Measurements from ENCODE around the gene TSPAN11. TPM values are rescaled to one million over a fixed set of nuclear protein-coding genes. Genes with fewer than 3 reads are reported as not detected.

The TSPAN11 gene
- total and polyA plus RNA-seq, 2 of the 8 experiments (the other 6 are each of a cell fraction or from before 2014, with no cell fraction given): 3.9 to 8.2 TPM

GRCh38 chr12:30959778-30960177 is 33.2 kb downstream of the TSPAN11 start:
- Histone ChIP-seq H3K79me2 (ENCODE audit: control insufficient read depth in 1 of 2, insufficient read depth in 2 of 2, low read length in 2 of 2) (no peaks in the 10 kb centered on the region), H2BK12ac (ENCODE audit: low read depth, low read length) (no peak overlapping the region), H2BK5ac (ENCODE audit: low read depth, low read length) (no peak overlapping the region), H3K56ac (replicated peaks; ENCODE audit: insufficient read length, low read depth, low read length) (no peak overlapping the region), H3K14ac (ENCODE audit: insufficient read length) (no peak overlapping the region), H3K9me3 (ENCODE audit: insufficient read depth in 2 of 2, low read depth in 1 of 2, low read length in 1 of 2) (no peaks in the 10 kb centered on the region), H3K18ac (ENCODE audit: extremely low read depth, low read length) (no peak overlapping the region), H4K91ac (replicated peaks; ENCODE audit: insufficient read length, low read length) (no peak overlapping the region), H4K20me1 (replicated peaks in 1 of 2; ENCODE audit: control insufficient read depth in 1 of 2, insufficient read depth in 2 of 2, low read length in 2 of 2) (no peaks in the 10 kb centered on the region), H2BK20ac (ENCODE audit: low read length) (no peak overlapping the region), H3K23me2 (ENCODE audit: low read depth, low read length) (no peaks in the 10 kb centered on the region; the same call in 1 of the 2 replicates), H2BK15ac (ENCODE audit: low read length) (no peak overlapping the region), H3K36me3 (ENCODE audit: control insufficient read depth in 2 of 4, insufficient read depth in 4 of 4, low read length in 3 of 4) (no peaks in the 10 kb centered on the region), H3K4me2 (ENCODE audit: insufficient read depth in 1 of 2, low read depth in 2 of 2, low read length in 2 of 2) (no peak overlapping the region), H4K8ac (ENCODE audit: extremely low read depth, insufficient read depth, low read length) (no peak overlapping the region), H3K4ac (replicated peaks; ENCODE audit: insufficient read length, low read depth, low read length) (no peak overlapping the region), H3K4me1 (replicated peaks in 1 of 4; ENCODE audit: control insufficient read depth in 3 of 4, insufficient read depth in 4 of 4, low read length in 3 of 4) (peaks cover 0 to 4% (median 0%) of the 10 kb centered on the region in 4 experiments; a peak in 1 of 7 replicates), H3K9ac (replicated peaks in 1 of 4; ENCODE audit: extremely low read depth in 1 of 4, low read depth in 3 of 4, low read length in 3 of 4) (no peak overlapping the region), H2AK5ac (ENCODE audit: low read depth, low read length) (no peak overlapping the region), H3K23ac (ENCODE audit: insufficient read length) (no peak overlapping the region), H2BK120ac (replicated peaks; ENCODE audit: low read depth, low read length) (no peak overlapping the region), H2AFZ (ENCODE audit: low read length) (no peak overlapping the region), H3K79me1 (ENCODE audit: low read depth, low read length) (no peaks in the 10 kb centered on the region), H4K5ac (ENCODE audit: insufficient read length, low read depth, low read length) (no peak overlapping the region), H3K4me3 (ENCODE audit: extremely low read depth in 1 of 4, insufficient read depth in 2 of 4, low read depth in 3 of 4, low read length in 4 of 4) (no peak overlapping the region), H3K27me3 (replicated peaks in 1 of 4; ENCODE audit: control insufficient read depth in 3 of 4, extremely low read depth in 1 of 4, insufficient read depth in 3 of 4, low read length in 3 of 4) (no peaks in the 10 kb centered on the region), H3K27ac (ENCODE audit: low read depth, low read length) (no peak overlapping the region)
- WGBS, 2 experiments (ENCODE audit: extremely low coverage in 1 of 2, insufficient coverage in 1 of 2, insufficient read length in 1 of 2, insufficient replicate concordance in 2 of 2, low coverage in 1 of 2, low lambda C conversion rate in 2 of 2, missing lambda C conversion rate in 1 of 2): 81% methylated on average over 6 of the region's 10 CpGs; no CpG with 5 or more reads in 1 of the 2 experiments
- TF ChIP-seq SP2 (IDR thresholded peaks at IDR 0.05; ENCODE audit: low read length): no peak
- no peak for TF ChIP-seq SIX5 (IDR thresholded peaks at IDR 0.05; ENCODE audit: low read depth, low read length)
- TF ChIP-seq CHD1 (IDR thresholded peaks at IDR 0.05; ENCODE audit: low read depth, low read length): no peak
- TF ChIP-seq CBX5 (IDR thresholded peaks at IDR 0.05; ENCODE audit: low read depth, low read length): no peak
- TF ChIP-seq RNF2 (IDR thresholded peaks at IDR 0.05; ENCODE audit: borderline replicate concordance, low read depth, low read length, missing control alignments, poor library complexity, severe bottlenecking): no peak
- no peak for TF ChIP-seq SUZ12 (IDR thresholded peaks at IDR 0.05; ENCODE audit: low read length)
- no peak for TF ChIP-seq CEBPB (IDR thresholded peaks at IDR 0.05; ENCODE audit: low read depth, low read length)
- no peak for TF ChIP-seq TAF7 (optimal IDR thresholded peaks at IDR 0.05; ENCODE audit: borderline replicate concordance, low read depth, low read length)
- TF ChIP-seq TBP (IDR thresholded peaks at IDR 0.05; ENCODE audit: low read depth, low read length): no peak
- TF ChIP-seq KDM5A (IDR thresholded peaks at IDR 0.05; ENCODE audit: low read length): no peak
- no peak for TF ChIP-seq EGR1 (IDR thresholded peaks at IDR 0.05; ENCODE audit: borderline replicate concordance, low read depth, low read length)
- TF ChIP-seq HDAC6 (IDR thresholded peaks at IDR 0.05; ENCODE audit: low read depth, low read length): no peak
- TF ChIP-seq KDM4A (IDR thresholded peaks at IDR 0.05; ENCODE audit: low read depth, low read length, severe bottlenecking): no peak
- TF ChIP-seq TCF12 (IDR thresholded peaks at IDR 0.05; ENCODE audit: low read depth, low read length): no peak
- TF ChIP-seq CHD2 (IDR thresholded peaks at IDR 0.05; ENCODE audit: low read length): no peak
- ChIA-PET CTCF (ENCODE audit: partially characterized antibody) (interaction anchor here (1.6 kb wide), 1 partner anchor 26 kb away, joined by 4 read pairs; no protein-coding TSS in a partner anchor), POLR2A (ENCODE audit: partially characterized antibody) (no interaction called here)
- FAIRE-seq (no peak), DNase-seq (ENCODE audit: low read depth in 1 of 2, low spot score in 2 of 2) (no peak)

All from H1 (cell line).